Right atrium auricular region (tissue), 2 donors: Measurements from ENCODE around the gene GSK3A. TPM values are rescaled to one million over a fixed set of nuclear protein-coding genes. Genes with fewer than 3 reads are reported as not detected.

ENCODE experiments used
- DNase-seq: peaks from one replicate; pipeline ENCODE4 v3.0.0-alpha.2; 2019; ENCODE audit warnings: low spot score
- H3K27ac ChIP-seq, 2 donors: fragments of 200-600 bp; sonication (generic); 1 replicate in 1 of 2; 2 replicates in 1 of 2; pipeline ENCODE4 v1.5.1; 2016 to 2019
- H3K27me3 ChIP-seq, 2 donors: fragments of 200-600 bp; sonication (generic); one replicate each; pipeline versions ENCODE4 v1.5.1 to v1.6.0; 2017 to 2019
- H3K36me3 ChIP-seq: fragments of 200-600 bp; sonication (generic); one replicate; pipeline ENCODE4 v1.5.1; 2016
- H3K4me1 ChIP-seq, 2 donors: fragments of 200-600 bp; sonication (generic); one replicate each; pipeline versions ENCODE4 v1.5.1 to v1.6.0; 2017 to 2019
- H3K4me3 ChIP-seq, 2 donors: fragments of 200-600 bp; sonication (generic); 1 replicate in 1 of 2; 2 replicates in 1 of 2; pipeline ENCODE4 v1.5.1; 2017 to 2019; ENCODE audit warnings: mild to moderate bottlenecking in 1 of 2, moderate library complexity in 1 of 2
- H3K9me3 ChIP-seq, 2 donors: fragments of 200-600 bp; sonication (generic); one replicate each; pipeline ENCODE4 v1.5.1; 2019
- CTCF ChIP-seq, 2 donors: fragments of 200-600 bp; sonication (generic); IDR thresholded peaks; one replicate each; pipeline ENCODE4 v1.5.1; 2019; ENCODE audit warnings: antibody characterized with exemption in 2 of 2
- total RNA-seq, 2 donors: library from RNA; depleted of rRNA; stranded (reverse); fragments of >200 nt; gene quantifications; one replicate each; pipeline ENCODE4 v1.1.0, GENCODE V29; 2016

Gene GSK3A
- total RNA-seq, 2 donors from 2014 or later: 18.1 to 27.9 TPM

- DNase-seq: no peak
- Histone ChIP-seq H3K36me3 (peaks cover 35% of the 10 kb centered on the region), H3K27me3 (no peaks in the 10 kb centered on the region), H3K4me3 (no peak overlapping the region), H3K27ac (peak overlapping the region in 1 of 2 donors; percentile 2), H3K4me1 (peaks cover 0 to 72% of the 10 kb centered on the region in 2 donors), H3K9me3 (no peaks in the 10 kb centered on the region)
- TF ChIP-seq CTCF (IDR thresholded peaks at IDR 0.05): no peak
Observed at GRCh38 chr19:42275517-42275916, 33.1 kb upstream of the GSK3A start.

GRCh38 chr19:42275103-42275502 lies 32.7 kb upstream of the GSK3A start:
- Histone ChIP-seq H3K4me1 (peaks cover 0 to 76% of the 10 kb centered on the region in 2 donors), H3K27ac (peak overlapping the region in 1 of 2 donors; percentile 2), H3K27me3 (no peaks in the 10 kb centered on the region), H3K9me3 (no peaks in the 10 kb centered on the region), H3K4me3 (no peak overlapping the region), H3K36me3 (peaks cover 35% of the 10 kb centered on the region)
- no peak for TF ChIP-seq CTCF (IDR thresholded peaks at IDR 0.05)
- no peak for DNase-seq

GRCh38 chr19:42274065-42274682 lies 31.8 kb upstream of the GSK3A start:
- Histone ChIP-seq H3K36me3 (peaks cover 35% of the 10 kb centered on the region), H3K27ac (no peak overlapping the region), H3K4me1 (peaks cover 0 to 77% of the 10 kb centered on the region in 2 donors)

DNA sequence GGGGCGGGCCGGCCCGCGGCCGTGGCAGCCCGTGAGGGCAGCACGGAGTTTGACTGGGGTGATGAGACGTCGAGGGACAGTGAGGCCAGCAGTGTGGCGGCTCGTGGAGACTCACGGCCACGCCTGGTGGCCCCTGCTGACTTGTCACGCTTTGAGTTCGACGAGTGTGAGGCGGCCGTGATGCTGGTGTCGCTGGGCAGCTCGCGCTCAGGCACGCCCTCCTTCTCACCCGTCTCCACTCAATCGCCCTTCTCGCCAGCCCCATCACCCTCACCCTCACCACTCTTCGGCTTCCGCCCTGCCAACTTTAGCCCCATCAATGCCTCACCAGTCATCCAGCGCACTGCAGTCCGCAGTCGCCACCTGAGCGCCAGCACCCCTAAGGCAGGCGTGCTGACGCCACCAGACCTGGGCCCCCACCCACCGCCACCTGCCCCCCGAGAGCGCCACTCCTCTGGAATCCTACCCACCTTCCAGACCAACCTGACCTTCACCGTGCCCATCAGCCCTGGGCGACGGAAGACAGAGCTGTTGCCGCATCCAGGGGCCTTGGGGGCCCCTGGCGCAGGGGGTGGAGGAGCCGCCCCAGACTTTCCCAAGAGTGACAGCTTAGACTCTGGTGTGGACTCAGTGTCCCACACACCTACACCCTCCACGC lies 31.1 kb upstream of the GSK3A start:
- Histone ChIP-seq H3K4me1 (peaks cover 0 to 71% of the 10 kb centered on the region in 2 donors), H3K4me3 (no peak overlapping the region), H3K27me3 (no peaks in the 10 kb centered on the region), H3K36me3 (peaks cover 35% of the 10 kb centered on the region), H3K9me3 (no peaks in the 10 kb centered on the region), H3K27ac (no peak overlapping the region)
- no peak for DNase-seq
- no peak for TF ChIP-seq CTCF (IDR thresholded peaks at IDR 0.05)

More at GRCh38 chr19:42274065-42274682, 31.8 kb upstream of the GSK3A start:
- no peaks in the 10 kb centered on the region for H3K27me3 ChIP-seq
- H3K9me3 ChIP-seq: no peaks in the 10 kb centered on the region
- no peak overlapping the region for H3K4me3 ChIP-seq
- no peak for TF ChIP-seq CTCF (IDR thresholded peaks at IDR 0.05)
- no peak for DNase-seq

DNA sequence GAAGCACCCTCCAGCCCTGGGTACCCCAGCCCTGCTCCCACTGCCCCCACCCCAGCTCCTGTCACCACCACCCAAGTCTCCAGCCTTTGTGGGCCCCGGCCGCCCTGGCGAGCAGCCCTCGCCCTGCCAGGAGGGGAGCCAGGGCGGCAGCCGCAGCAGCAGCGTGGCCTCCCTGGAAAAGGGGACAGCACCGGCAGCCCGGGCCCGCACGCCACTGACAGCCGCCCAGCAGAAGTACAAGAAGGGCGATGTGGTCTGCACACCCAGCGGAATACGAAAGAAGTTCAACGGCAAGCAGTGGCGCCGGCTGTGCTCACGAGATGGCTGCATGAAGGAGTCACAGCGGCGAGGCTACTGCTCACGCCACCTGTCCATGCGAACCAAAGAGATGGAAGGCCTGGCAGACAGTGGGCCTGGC lies 30.6 kb upstream of the GSK3A start:
- Histone ChIP-seq H3K9me3 (no peaks in the 10 kb centered on the region), H3K27ac (no peak overlapping the region), H3K4me3 (no peak overlapping the region), H3K4me1 (peaks cover 0 to 66% of the 10 kb centered on the region in 2 donors), H3K36me3 (peaks cover 35% of the 10 kb centered on the region), H3K27me3 (no peaks in the 10 kb centered on the region)
- TF ChIP-seq CTCF (IDR thresholded peaks at IDR 0.05): no peak
- no peak for DNase-seq
